Neural progenitor cell (in vitro differentiated cells): ENCODE measurements around the gene USP31. TPM values are rescaled to one million over a fixed set of nuclear protein-coding genes. Genes with fewer than 3 reads are reported as not detected.
A peak's percentile ranks its signal among the peaks of the same experiment; 100 is the strongest.

ENCODE experiments used
- DNase-seq: peaks from one replicate; pipeline ENCODE4 v3.0.0-alpha.2; 2016; ENCODE audit warnings: low spot score
- H2AFZ ChIP-seq: fragments of 200-600 bp; sonication (generic); replicated peaks from 2 replicates; pipeline ENCODE4 v1.6.1; 2016; ENCODE audit warnings: antibody characterized with exemption
- H3F3A ChIP-seq: fragments of 200-600 bp; sonication (generic); 2 replicates; pipeline ENCODE4 v1.6.1; 2016; ENCODE audit warnings: antibody characterized with exemption, low read depth
- H3K27ac ChIP-seq: fragments of 200-600 bp; sonication (generic); 2 replicates; pipeline ENCODE4 v1.5.1; 2016; ENCODE audit warnings: mild to moderate bottlenecking
- H3K27me3 ChIP-seq: fragments of 200-600 bp; sonication (generic); 2 replicates; pipeline ENCODE4 v1.6.1; 2016; ENCODE audit warnings: mild to moderate bottlenecking, moderate library complexity
- H3K36me3 ChIP-seq: fragments of 200-600 bp; sonication (generic); 2 replicates; pipeline ENCODE4 v1.5.1; 2016
- H3K4me1 ChIP-seq: fragments of 200-600 bp; sonication (generic); 2 replicates; pipeline ENCODE4 v1.6.1; 2016; ENCODE audit warnings: mixed run types
- H3K4me2 ChIP-seq: fragments of 200-600 bp; sonication (generic); 2 replicates; pipeline ENCODE4 v1.6.1; 2016
- H3K4me3 ChIP-seq: fragments of 200-600 bp; sonication (generic); 2 replicates; pipeline ENCODE4 v1.5.1; 2016
- H3K79me2 ChIP-seq: fragments of 200-600 bp; sonication (generic); 2 replicates; pipeline ENCODE4 v1.6.1; 2016; ENCODE audit warnings: low read depth
- H3K9ac ChIP-seq: fragments of 200-600 bp; sonication (generic); 2 replicates; pipeline ENCODE4 v1.6.1; 2016
- H3K9me3 ChIP-seq: fragments of 200-600 bp; sonication (generic); 2 replicates; pipeline ENCODE4 v1.5.1; 2016; ENCODE audit warnings: low read depth
- H4K20me1 ChIP-seq: fragments of 200-600 bp; sonication (generic); 2 replicates; pipeline ENCODE4 v1.6.1; 2016; ENCODE audit warnings: low read depth
- H3K27ac Mint-ChIP-seq: 3 replicates; pipeline ENCODE4 v1.8.0; 2021; ENCODE audit warnings: mixed read lengths
- H3K27me3 Mint-ChIP-seq: 2 replicates; pipeline ENCODE4 v1.8.0; 2022; ENCODE audit warnings: low read depth, mild to moderate bottlenecking, inconsistent platforms, moderate library complexity, mixed read lengths; ENCODE audit not compliant: insufficient read depth
- H3K36me3 Mint-ChIP-seq: 3 replicates; pipeline ENCODE4 v1.8.0; 2021; ENCODE audit warnings: mixed read lengths
- H3K4me1 Mint-ChIP-seq: 3 replicates; pipeline ENCODE4 v1.8.0; 2021; ENCODE audit warnings: mixed read lengths
- H3K4me3 Mint-ChIP-seq: 3 replicates; pipeline ENCODE4 v1.8.0; 2021; ENCODE audit warnings: mild to moderate bottlenecking, moderate library complexity, mixed read lengths
- H3K9me3 Mint-ChIP-seq: 3 replicates; pipeline ENCODE4 v1.8.0; 2020; ENCODE audit warnings: mixed read lengths
- CTCF ChIP-seq: fragments of 200-600 bp; sonication (generic); IDR thresholded peaks from 2 replicates; pipeline ENCODE4 v1.5.1; 2017; ENCODE audit warnings: antibody characterized with exemption, mild to moderate bottlenecking
- EZH2 ChIP-seq: fragments of 200-600 bp; sonication (generic); IDR thresholded peaks from 2 replicates; pipeline ENCODE4 v1.6.1; 2017; ENCODE audit warnings: antibody characterized with exemption, mild to moderate bottlenecking, moderate library complexity
- EZH2phosphoT487 ChIP-seq: fragments of 200-600 bp; sonication (generic); IDR thresholded peaks from 2 replicates; pipeline ENCODE4 v1.6.1; 2017; ENCODE audit warnings: antibody characterized with exemption
- total RNA-seq: library from RNA; depleted of rRNA; stranded (reverse); fragments of >200 nt; gene quantifications from 2 replicates; pipeline ENCODE4 v1.2.3, GENCODE V29; 2015; ENCODE audit warnings: low replicate concordance

The USP31 gene
- total RNA-seq, 1 donor from 2014 or later, result 9.0 TPM

GRCh38 chr16:23026784-23027362 lies 122.4 kb downstream of the USP31 start:
- Histone ChIP-seq H2AFZ (no peak overlapping the region), H3F3A (no peaks in the 10 kb centered on the region), H3K36me3 (no peaks in the 10 kb centered on the region), H3K79me2 (no peaks in the 10 kb centered on the region), H3K4me2 (no peak overlapping the region), H3K9ac (no peak overlapping the region), H3K4me3 (no peak overlapping the region), H4K20me1 (no peaks in the 10 kb centered on the region), H3K27ac (no peak overlapping the region), H3K27me3 (no peaks in the 10 kb centered on the region), H3K9me3 (no peaks in the 10 kb centered on the region), H3K4me1 (peaks cover 5% of the 10 kb centered on the region)
- Mint-ChIP-seq H3K27ac (no peak overlapping the region), H3K4me1 (peaks cover 4% of the 10 kb centered on the region), H3K36me3 (no peaks in the 10 kb centered on the region), H3K27me3 (peaks cover 11% of the 10 kb centered on the region), H3K4me3 (no peak overlapping the region), H3K9me3 (no peaks in the 10 kb centered on the region)
- DNase-seq, result peak; percentile 82
- TF ChIP-seq EZH2phosphoT487 (no peak), CTCF (no peak), EZH2 (no peak)

GRCh38 chr16:23025692-23026307 lies 123.5 kb downstream of the USP31 start:
- H3K9me3 ChIP-seq, result no peaks in the 10 kb centered on the region
- TF ChIP-seq EZH2phosphoT487, result no peak
- no peak overlapping the region for H2AFZ ChIP-seq
- Mint-ChIP-seq H3K36me3 (no peaks in the 10 kb centered on the region), H3K4me3 (no peak overlapping the region), H3K27me3 (peaks cover 10% of the 10 kb centered on the region), H3K4me1 (peaks cover 4% of the 10 kb centered on the region), H3K9me3 (no peaks in the 10 kb centered on the region), H3K27ac (no peak overlapping the region)
- H3K27ac ChIP-seq, result no peak overlapping the region
- no peaks in the 10 kb centered on the region for H3K36me3 ChIP-seq
- DNase-seq, result no peak
- H3K4me1 ChIP-seq, result peaks cover 5% of the 10 kb centered on the region
- H3K9ac ChIP-seq, result no peak overlapping the region
- no peaks in the 10 kb centered on the region for H3K79me2 ChIP-seq
- no peaks in the 10 kb centered on the region for H4K20me1 ChIP-seq
- H3K27me3 ChIP-seq, result no peaks in the 10 kb centered on the region
- H3K4me3 ChIP-seq, result no peak overlapping the region
- H3F3A ChIP-seq, result no peaks in the 10 kb centered on the region
- no peak overlapping the region for H3K4me2 ChIP-seq

GRCh38 chr16:23024044-23024443 lies 125.2 kb downstream of the USP31 start:
- peaks cover 4% of the 10 kb centered on the region for H3K4me1 Mint-ChIP-seq
- no peak overlapping the region for H3K27ac Mint-ChIP-seq
- H3K36me3 Mint-ChIP-seq, result no peaks in the 10 kb centered on the region
- Histone ChIP-seq H3K27me3 (no peaks in the 10 kb centered on the region), H3K36me3 (no peaks in the 10 kb centered on the region), H3K27ac (no peak overlapping the region), H3K4me3 (no peak overlapping the region), H4K20me1 (no peaks in the 10 kb centered on the region), H3K9ac (no peak overlapping the region), H3K4me1 (no peaks in the 10 kb centered on the region), H3K4me2 (no peak overlapping the region), H3F3A (no peaks in the 10 kb centered on the region), H2AFZ (no peak overlapping the region), H3K79me2 (no peaks in the 10 kb centered on the region), H3K9me3 (no peaks in the 10 kb centered on the region)
- TF ChIP-seq EZH2phosphoT487 (no peak), EZH2 (no peak), CTCF (no peak)
- DNase-seq, result no peak
- no peaks in the 10 kb centered on the region for H3K9me3 Mint-ChIP-seq
- no peak overlapping the region for H3K4me3 Mint-ChIP-seq
- H3K27me3 Mint-ChIP-seq, result peaks cover 5% of the 10 kb centered on the region

- Histone ChIP-seq H2AFZ (no peak overlapping the region), H3K36me3 (no peaks in the 10 kb centered on the region), H3K9ac (no peak overlapping the region), H3K4me2 (no peak overlapping the region), H3K27me3 (no peaks in the 10 kb centered on the region), H3K9me3 (no peaks in the 10 kb centered on the region), H3K4me1 (no peaks in the 10 kb centered on the region), H3K27ac (no peak overlapping the region), H3F3A (no peaks in the 10 kb centered on the region), H4K20me1 (no peaks in the 10 kb centered on the region), H3K79me2 (no peaks in the 10 kb centered on the region), H3K4me3 (no peak overlapping the region)
- Mint-ChIP-seq H3K27ac (no peak overlapping the region), H3K4me3 (peak overlapping the region; percentile 30), H3K27me3 (peaks cover 2% of the 10 kb centered on the region), H3K4me1 (no peaks in the 10 kb centered on the region), H3K9me3 (no peaks in the 10 kb centered on the region), H3K36me3 (no peaks in the 10 kb centered on the region)
- TF ChIP-seq EZH2 (no peak), EZH2phosphoT487 (no peak), CTCF (no peak)
- DNase-seq, result no peak
These were observed 129.2 kb downstream of the USP31 start for GRCh38 chr16:23020084-23020483.
